Smooth muscle cell of the brain vasculature (primary cell): Measurements from ENCODE around the gene INPP4B.
A peak's percentile ranks its signal among the peaks of the same experiment; 100 is the strongest.

Experiments
- DNase-seq: peaks from one replicate; pipeline ENCODE4 v3.0.0-alpha.2; 2012; ENCODE audit warnings: low read depth, low spot score

The INPP4B gene

GRCh38 chr4:142741995-142742394 lies 104.1 kb downstream of the INPP4B start:
- no peak for DNase-seq

GRCh38 chr4:142728233-142728632 lies 117.9 kb downstream of the INPP4B start:
- DNase-seq, result no peak

- DNase-seq, result no peak
These were observed 119.0 kb downstream of the INPP4B start for GRCh38 chr4:142727149-142727548.

- DNase-seq, result no peak
These were observed 120.2 kb downstream of the INPP4B start for GRCh38 chr4:142725886-142726285.

- no peak for DNase-seq
These were observed 124.9 kb downstream of the INPP4B start for GRCh38 chr4:142721187-142721586.

- DNase-seq, result no peak
These were observed 126.1 kb downstream of the INPP4B start for GRCh38 chr4:142719854-142720541.

- DNase-seq, result no peak
These were observed 127.1 kb downstream of the INPP4B start for GRCh38 chr4:142718981-142719380.

GRCh38 chr4:142715727-142716126 lies 130.4 kb downstream of the INPP4B start:
- no peak for DNase-seq

- DNase-seq, result no peak
These were observed 132.6 kb downstream of the INPP4B start for GRCh38 chr4:142713282-142714030.

- no peak for DNase-seq
These were observed 137.9 kb downstream of the INPP4B start for GRCh38 chr4:142708231-142708630.

- no peak for DNase-seq
These were observed 138.7 kb downstream of the INPP4B start for GRCh38 chr4:142707401-142707800.

- DNase-seq, result no peak
These were observed 139.7 kb downstream of the INPP4B start for GRCh38 chr4:142706381-142706780.

- DNase-seq, result no peak
These were observed 140.3 kb downstream of the INPP4B start for GRCh38 chr4:142705820-142706219.

- DNase-seq, result no peak
These were observed 142.3 kb downstream of the INPP4B start for GRCh38 chr4:142703694-142704309.

GRCh38 chr4:142701017-142701416 lies 145.1 kb downstream of the INPP4B start:
- no peak for DNase-seq

GRCh38 chr4:142700531-142700930 lies 145.6 kb downstream of the INPP4B start:
- no peak for DNase-seq

- no peak for DNase-seq
These were observed 147.5 kb downstream of the INPP4B start for GRCh38 chr4:142698552-142698951.

- DNase-seq, result no peak
These were observed 148.2 kb downstream of the INPP4B start for GRCh38 chr4:142697928-142698327.

GRCh38 chr4:142697320-142697719 lies 148.8 kb downstream of the INPP4B start:
- no peak for DNase-seq

GRCh38 chr4:142696334-142697122 lies 149.6 kb downstream of the INPP4B start:
- no peak for DNase-seq

GRCh38 chr4:142690406-142691163 lies 155.5 kb downstream of the INPP4B start:
- peak; percentile 2 for DNase-seq
